ENCODE results near the gene SLC35E4. TPM values are rescaled to one million over a fixed set of nuclear protein-coding genes. Genes with fewer than 3 reads are reported as not detected.
A peak's percentile ranks its signal among the peaks of the same experiment; 100 is the strongest.

Gene SLC35E4
- total RNA-seq, 1 donor from 2014 or later: 5.0 TPM

DNA sequence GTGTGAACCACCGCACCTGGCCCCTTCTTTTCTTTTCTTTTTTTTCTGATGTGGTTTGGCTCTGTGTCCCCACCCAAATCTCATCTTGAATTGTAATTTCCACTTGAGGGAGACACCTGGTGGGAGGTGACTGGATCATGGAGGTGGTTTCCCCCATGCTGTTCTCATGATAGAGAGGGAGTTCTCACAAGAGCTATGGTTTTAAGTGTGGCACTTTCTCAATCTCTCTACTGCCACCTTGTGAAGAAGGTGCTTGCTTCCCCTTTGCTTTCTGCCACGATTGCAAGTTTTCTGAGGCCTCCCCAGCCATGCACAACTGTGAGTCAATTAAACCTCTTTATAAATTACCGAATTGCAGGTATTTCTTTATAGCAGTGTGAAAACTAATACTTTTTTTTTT lies 33.5 kb upstream of the SLC35E4 start:
- Mint-ChIP-seq H3K9me3 (ENCODE audit: unreplicated experiment) (peaks cover 2% of the 10 kb centered on the region), H3K36me3 (ENCODE audit: unreplicated experiment) (no peaks in the 10 kb centered on the region), H3K27me3 (ENCODE audit: unreplicated experiment) (peaks cover 2% of the 10 kb centered on the region), H3K4me3 (ENCODE audit: unreplicated experiment) (no peak overlapping the region), H3K4me1 (ENCODE audit: low read depth, unreplicated experiment) (peaks cover 1% of the 10 kb centered on the region), H3K27ac (ENCODE audit: unreplicated experiment) (no peak overlapping the region)
- TF ChIP-seq, protein P1, sequence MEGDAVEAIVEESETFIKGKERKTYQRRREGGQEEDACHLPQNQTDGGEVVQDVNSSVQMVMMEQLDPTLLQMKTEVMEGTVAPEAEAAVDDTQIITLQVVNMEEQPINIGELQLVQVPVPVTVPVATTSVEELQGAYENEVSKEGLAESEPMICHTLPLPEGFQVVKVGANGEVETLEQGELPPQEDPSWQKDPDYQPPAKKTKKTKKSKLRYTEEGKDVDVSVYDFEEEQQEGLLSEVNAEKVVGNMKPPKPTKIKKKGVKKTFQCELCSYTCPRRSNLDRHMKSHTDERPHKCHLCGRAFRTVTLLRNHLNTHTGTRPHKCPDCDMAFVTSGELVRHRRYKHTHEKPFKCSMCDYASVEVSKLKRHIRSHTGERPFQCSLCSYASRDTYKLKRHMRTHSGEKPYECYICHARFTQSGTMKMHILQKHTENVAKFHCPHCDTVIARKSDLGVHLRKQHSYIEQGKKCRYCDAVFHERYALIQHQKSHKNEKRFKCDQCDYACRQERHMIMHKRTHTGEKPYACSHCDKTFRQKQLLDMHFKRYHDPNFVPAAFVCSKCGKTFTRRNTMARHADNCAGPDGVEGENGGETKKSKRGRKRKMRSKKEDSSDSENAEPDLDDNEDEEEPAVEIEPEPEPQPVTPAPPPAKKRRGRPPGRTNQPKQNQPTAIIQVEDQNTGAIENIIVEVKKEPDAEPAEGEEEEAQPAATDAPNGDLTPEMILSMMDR (IDR thresholded peaks at IDR 0.05; ENCODE audit: partially characterized antibody, unreplicated experiment): no peak
- DNase-seq: no peak

DNA sequence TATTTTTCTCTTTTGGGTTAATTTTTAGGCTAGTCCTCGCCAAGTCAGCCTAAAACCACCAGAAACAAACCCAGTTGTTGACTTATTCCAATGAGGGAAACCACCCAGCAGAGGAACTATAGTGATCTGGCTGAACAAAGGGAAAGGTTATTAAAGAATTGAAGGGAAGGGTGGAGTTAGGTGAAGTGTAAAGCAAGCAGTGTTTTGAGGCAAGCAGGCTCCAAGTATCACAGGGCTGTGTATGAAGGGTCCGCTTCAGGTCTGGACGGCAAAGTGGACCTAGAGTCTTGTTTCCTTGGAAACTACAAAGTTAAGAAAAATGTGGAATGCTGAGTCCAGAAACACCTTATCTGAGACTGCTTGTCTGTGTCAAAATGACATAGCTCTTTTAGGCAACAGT lies 31.8 kb upstream of the SLC35E4 start:
- Mint-ChIP-seq H3K27ac (ENCODE audit: unreplicated experiment) (no peak overlapping the region), H3K27me3 (ENCODE audit: unreplicated experiment) (peaks cover 2% of the 10 kb centered on the region), H3K4me3 (ENCODE audit: unreplicated experiment) (no peak overlapping the region), H3K36me3 (ENCODE audit: unreplicated experiment) (no peaks in the 10 kb centered on the region), H3K4me1 (ENCODE audit: low read depth, unreplicated experiment) (peaks cover 8% of the 10 kb centered on the region), H3K9me3 (ENCODE audit: unreplicated experiment) (peaks cover 5% of the 10 kb centered on the region)
- TF ChIP-seq, protein P1 (IDR thresholded peaks at IDR 0.05; ENCODE audit: partially characterized antibody, unreplicated experiment): no peak
- no peak for DNase-seq

DNA sequence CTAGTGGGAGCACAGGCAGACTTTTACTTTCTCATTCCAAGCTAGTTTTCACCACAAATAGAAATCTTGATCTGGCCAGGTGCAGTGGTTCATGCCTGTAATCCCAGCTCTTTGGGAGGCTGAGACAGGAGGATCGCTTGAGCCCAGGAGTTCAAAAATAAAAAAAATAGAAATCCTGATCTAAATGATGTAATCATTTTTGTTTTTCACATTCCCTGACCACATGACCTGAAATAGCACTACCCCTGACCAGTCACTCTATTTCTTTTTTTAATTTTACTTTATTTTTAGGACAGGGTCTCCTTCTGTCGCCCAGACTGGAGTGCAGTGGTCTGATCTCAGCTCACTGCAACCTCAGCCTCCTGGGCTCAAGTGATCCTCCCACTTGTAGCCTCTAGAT lies 30.9 kb upstream of the SLC35E4 start:
- H3K36me3 Mint-ChIP-seq (ENCODE audit: unreplicated experiment): no peaks in the 10 kb centered on the region
- no peak for DNase-seq
- H3K9me3 Mint-ChIP-seq (ENCODE audit: unreplicated experiment): peaks cover 5% of the 10 kb centered on the region
- TF ChIP-seq, protein P1 (IDR thresholded peaks at IDR 0.05; ENCODE audit: partially characterized antibody, unreplicated experiment): no peak
- no peak overlapping the region for H3K27ac Mint-ChIP-seq (ENCODE audit: unreplicated experiment)
- H3K4me1 Mint-ChIP-seq (ENCODE audit: low read depth, unreplicated experiment): peaks cover 8% of the 10 kb centered on the region
- H3K4me3 Mint-ChIP-seq (ENCODE audit: unreplicated experiment): no peak overlapping the region
- H3K27me3 Mint-ChIP-seq (ENCODE audit: unreplicated experiment): peaks cover 2% of the 10 kb centered on the region

DNA sequence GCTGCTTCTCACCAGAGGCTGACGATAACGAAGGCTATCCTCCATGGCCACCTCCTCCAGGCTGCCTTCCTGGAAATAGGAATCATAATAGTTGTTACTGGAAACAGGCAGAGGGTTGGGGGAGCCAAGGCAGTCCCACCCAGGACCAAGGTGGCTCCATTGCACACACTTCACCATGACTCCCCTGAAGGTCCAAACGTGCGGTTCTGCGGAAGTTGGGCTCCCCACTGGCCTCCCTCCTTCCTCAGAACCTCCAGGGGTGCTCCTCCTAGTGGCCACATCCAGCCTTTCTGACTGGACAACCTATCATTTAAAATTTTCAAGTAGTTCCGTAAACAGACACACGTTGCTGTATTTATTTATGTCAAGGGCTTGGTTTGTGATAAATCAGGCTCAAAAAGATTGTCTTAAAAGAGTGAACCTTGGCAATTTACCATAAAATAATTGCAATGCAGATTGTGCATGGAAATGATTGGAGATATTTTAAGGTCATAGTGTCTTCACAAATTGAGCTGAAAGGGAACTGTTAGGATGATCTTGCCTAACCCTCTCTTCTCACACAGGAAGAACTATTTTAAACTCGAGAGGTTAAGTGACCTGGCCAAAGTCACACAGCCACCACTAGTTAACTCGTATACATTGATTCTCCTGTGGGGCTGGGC lies 30.0 kb upstream of the SLC35E4 start:
- TF ChIP-seq, protein P1 (IDR thresholded peaks at IDR 0.05; ENCODE audit: partially characterized antibody, unreplicated experiment): peak; percentile 81
- peaks cover 5% of the 10 kb centered on the region for H3K9me3 Mint-ChIP-seq (ENCODE audit: unreplicated experiment)
- H3K4me3 Mint-ChIP-seq (ENCODE audit: unreplicated experiment): no peak overlapping the region
- peak; percentile 54 for DNase-seq
- H3K4me1 Mint-ChIP-seq (ENCODE audit: low read depth, unreplicated experiment): peaks cover 8% of the 10 kb centered on the region
- no peak overlapping the region for H3K27ac Mint-ChIP-seq (ENCODE audit: unreplicated experiment)
- peaks cover 2% of the 10 kb centered on the region for H3K27me3 Mint-ChIP-seq (ENCODE audit: unreplicated experiment)
- H3K36me3 Mint-ChIP-seq (ENCODE audit: unreplicated experiment): no peaks in the 10 kb centered on the region

DNA sequence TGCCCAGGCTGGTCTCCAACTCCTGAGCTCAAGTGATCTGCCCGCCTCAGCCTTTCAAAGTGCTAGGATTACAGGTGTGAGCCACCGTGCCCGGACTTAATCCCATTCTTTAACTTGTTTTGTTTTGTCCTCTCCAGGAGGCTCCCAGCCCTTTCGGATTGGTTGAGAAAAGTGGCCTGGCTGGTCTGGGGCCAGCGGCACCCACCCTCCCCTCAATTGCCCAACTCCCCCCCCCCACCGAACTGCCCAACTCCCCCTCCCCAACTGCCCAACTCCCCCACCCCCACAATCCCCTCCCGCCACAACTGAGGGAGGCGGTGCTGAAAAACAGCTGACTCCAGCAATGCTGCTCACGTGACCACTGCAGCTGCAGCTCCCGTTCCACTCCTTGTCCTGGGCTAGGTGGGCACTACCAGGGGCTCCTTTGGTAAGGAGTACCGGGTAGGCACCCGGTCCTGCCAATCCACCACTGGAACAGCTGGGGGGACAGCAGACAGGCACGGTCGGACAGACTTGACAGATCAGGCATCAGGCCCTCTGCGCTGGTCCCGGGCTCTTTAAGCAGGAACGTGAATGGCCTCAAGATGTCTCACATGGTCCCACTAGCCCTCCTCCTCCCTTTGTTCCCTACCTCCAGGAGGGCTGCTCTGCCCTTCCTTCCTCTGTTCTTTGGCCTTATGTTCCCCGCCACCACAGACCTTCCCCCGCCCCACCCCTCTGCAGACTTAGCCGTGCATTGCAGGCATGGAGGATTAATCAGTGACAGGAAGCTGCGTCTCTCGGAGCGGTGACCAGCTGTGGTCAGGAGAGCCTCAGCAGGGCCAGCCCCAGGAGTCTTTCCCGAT lies 28.9 kb upstream of the SLC35E4 start, which contains the start of gene TCN2:
TCN2 (plus strand) TSS at position 720 of the 845 bp plus-strand sequence. CDS start 158 bp downstream, outside the sequence.
- Mint-ChIP-seq H3K4me3 (ENCODE audit: unreplicated experiment) (peak within 1 kb of the TSS; percentile 84), H3K9me3 (ENCODE audit: unreplicated experiment) (peaks cover 5% of the 10 kb centered on the region), H3K4me1 (ENCODE audit: low read depth, unreplicated experiment) (peaks cover 8% of the 10 kb centered on the region), H3K27ac (ENCODE audit: unreplicated experiment) (peak within 1 kb of the TSS; percentile 93), H3K36me3 (ENCODE audit: unreplicated experiment) (no peaks in the 10 kb centered on the region), H3K27me3 (ENCODE audit: unreplicated experiment) (peaks cover 2% of the 10 kb centered on the region)
- TF ChIP-seq, protein P1 (IDR thresholded peaks at IDR 0.05; ENCODE audit: partially characterized antibody, unreplicated experiment): no peak
- DNase-seq: peak; percentile 72
